Measurements from ENCODE around the gene SNX18.

- TF ChIP-seq CTCF (IDR thresholded peaks at IDR 0.05), result no peak
- no peak for TF ChIP-seq EZH2 (IDR thresholded peaks at IDR 0.05)
- TF ChIP-seq EZH2phosphoT487 (IDR thresholded peaks at IDR 0.05), result no peak
Observed at GRCh38 chr5:54519509-54519876, 1.9 kb downstream of the SNX18 start.
